HG02973 (cell line): ENCODE data around the gene ABR.

Experiments used
- ATAC-seq: cut with Tn5 transposase; IDR thresholded peaks from one replicate; pipeline ENCODE4 v1.9.1; 2021; ENCODE audit warnings: moderate library complexity; ENCODE audit not compliant: unreplicated experiment

The ABR gene

GRCh38 chr17:1036171-1036844, 143.5 kb downstream of the ABR start:
- no peak for ATAC-seq

- no peak for ATAC-seq
Measured at GRCh38 chr17:1035546-1036170, 144.1 kb downstream of the ABR start.

DNA sequence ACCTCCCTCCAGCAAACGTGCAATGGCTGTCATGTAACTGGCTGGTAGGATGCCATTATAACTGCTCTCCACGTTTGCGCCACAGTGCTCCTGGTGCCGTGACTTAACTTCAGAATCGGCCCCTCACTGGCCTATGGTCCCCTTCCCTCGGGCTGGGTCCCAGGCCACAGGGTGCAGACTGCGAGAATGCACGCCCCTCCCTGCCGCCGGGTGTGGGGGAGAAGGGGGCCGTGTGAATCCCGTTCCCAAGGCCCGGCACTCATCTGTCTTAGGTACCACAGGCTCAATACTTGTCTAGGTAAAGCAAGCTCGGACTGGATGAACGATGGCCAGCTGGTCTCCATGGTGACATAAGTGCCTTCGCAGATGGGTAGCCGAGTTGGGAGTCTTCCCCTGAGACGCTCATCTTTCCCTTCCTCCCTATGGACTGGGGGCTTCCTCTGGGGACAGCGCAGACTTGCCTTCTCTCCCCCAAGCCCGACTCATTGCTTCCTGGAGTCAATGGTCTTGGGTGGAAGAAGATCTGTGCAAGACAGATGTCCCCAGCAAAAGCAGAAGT, 145.1 kb downstream of the ABR start:
- no peak for ATAC-seq

DNA sequence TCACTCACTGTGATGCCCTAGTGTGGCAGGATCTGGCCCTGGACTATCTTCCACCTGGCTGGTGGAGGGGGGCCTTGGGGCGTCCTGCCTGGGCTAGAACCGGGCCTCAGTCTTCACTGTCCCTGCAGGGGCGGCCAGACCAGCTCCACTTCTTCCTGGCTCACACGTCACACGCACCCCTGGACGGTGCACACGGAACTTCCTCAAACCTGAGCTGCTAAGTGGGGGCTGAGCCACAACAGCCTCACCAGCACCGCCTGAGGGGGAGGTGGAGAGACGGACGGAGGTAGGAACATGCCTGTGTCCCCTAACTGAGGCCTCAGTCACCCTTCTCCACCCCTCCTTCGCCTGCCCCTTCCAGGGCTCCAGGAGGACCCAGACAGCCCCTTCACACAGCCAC, 146.3 kb downstream of the ABR start:
- no peak for ATAC-seq

- no peak for ATAC-seq
Measured at GRCh38 chr17:1032391-1032790, 147.4 kb downstream of the ABR start.

DNA sequence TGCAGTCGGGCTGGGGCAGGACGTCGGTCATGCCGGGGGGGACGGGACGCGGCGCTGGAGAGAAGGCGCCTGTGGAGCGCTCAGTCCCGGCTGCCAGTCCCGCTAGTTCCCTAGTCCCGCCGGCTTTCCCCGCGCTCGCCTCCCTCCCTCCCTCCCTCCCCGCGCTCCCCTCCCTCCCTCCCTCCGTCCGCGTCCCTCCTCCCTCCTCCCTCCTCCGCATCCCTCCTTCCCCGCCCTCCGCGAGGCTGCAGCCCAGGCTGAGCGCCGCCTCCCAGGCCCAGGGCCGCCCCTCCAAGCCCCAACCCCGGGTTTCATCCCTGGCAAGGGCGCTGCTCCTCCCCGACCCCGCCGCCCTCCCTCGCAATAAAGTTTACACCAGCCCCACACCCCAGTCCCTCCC, 148.1 kb downstream of the ABR start:
- no peak for ATAC-seq

GRCh38 chr17:1030684-1031532, 148.9 kb downstream of the ABR start:
- no peak for ATAC-seq

- ATAC-seq, result no peak
Measured at GRCh38 chr17:1029922-1030644, 149.7 kb downstream of the ABR start.

DNA sequence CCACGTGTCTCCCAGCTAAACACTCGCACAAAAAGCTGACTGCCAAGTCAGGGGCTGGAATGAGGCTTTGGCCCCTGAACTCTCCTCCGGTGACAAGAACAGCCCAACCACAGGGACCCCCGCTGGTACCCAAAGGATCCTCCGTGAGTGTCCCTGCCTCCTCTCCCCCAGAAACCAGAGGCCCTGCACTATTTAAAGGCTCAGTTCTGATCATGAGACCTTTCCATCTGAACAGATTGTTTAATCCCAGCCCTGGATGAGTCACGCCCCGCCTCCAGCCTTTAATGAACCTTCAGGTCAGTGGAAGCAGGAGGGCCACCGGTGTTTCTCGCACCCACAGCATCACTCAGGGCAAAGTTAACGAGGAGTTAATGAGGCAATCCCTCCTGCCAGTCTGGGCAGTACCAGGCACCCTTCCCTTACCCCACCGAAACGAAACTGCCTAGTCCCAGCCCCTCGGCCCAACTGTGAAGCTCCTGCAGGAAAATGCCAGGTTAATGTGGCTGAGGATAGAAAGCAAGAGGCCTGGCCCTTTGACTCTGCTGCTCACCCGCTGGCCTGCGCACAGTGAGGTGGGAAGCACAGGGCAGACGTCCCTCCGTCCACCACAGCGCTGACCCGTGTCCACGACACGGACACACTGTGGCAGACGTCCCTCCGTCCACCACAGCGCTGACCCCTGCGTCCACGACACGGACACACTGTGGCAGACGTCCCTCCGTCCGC, 150.4 kb downstream of the ABR start:
- no peak for ATAC-seq

DNA sequence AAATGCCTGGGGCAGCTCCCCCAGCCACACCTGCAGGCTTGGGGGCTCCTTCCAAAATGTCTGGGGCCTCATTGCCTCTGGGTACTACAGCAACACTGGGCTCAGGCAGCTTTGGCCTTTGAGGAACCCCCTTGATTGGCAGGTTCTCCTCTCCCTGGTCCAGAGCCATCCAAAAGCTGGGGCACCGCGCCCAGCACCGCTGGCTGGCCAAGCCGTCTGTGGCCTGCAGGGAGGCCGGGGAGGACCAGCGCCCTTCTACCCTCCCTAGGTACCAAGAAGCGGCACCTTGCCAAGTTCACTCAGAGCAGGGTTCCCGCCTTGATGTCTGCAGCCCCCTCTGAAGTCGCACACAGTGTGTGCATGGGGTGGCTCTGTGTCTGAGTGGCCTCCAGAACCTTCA, 152.7 kb downstream of the ABR start:
- no peak for ATAC-seq

- no peak for ATAC-seq
Measured at GRCh38 chr17:1026599-1026975, 153.2 kb downstream of the ABR start.

DNA sequence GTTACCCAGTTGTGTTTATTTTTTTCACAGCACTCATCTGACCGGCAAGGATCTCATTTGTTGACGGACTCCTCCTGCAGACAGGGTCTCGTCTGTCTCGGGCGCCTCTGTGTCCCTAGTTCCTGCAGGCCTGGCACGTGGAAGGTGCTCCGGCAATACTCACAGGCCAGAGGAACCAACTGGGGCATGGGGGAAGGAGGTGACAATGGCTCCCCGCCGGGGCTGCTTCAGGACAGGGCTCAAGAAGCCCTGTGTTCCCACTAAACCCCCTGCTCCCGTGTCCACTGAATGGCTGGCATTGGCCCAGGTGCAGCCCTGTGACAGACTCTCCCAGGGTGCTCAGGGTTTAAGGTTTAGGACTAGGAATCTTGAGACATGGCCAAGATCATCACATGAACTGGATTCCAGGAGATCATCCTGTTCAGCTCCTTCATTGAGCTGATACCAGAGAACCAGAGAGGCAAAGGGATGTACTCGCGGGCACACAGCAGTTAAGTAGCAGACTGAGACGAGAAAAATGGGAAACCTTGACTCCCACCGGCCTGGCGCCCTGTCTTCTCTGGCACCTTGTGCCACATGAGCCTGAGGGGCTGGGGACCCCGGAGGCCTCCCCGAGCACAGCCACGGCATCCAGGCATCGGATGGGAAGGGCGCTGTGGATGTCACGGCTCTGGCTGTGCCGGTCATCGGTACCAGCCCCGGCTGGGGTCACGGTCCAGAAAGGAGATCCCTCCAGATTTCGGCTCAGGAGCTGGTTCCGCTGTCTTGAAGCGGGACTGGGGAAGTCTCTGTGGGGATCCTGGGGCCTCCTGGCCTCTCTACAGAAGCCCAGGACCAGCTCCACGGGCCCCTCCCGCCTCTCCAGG, 153.8 kb downstream of the ABR start:
- ATAC-seq, result no peak

GRCh38 chr17:1024076-1024475, 155.7 kb downstream of the ABR start:
- ATAC-seq, result no peak

- ATAC-seq, result no peak
Measured at GRCh38 chr17:1022278-1023024, 157.3 kb downstream of the ABR start.

DNA sequence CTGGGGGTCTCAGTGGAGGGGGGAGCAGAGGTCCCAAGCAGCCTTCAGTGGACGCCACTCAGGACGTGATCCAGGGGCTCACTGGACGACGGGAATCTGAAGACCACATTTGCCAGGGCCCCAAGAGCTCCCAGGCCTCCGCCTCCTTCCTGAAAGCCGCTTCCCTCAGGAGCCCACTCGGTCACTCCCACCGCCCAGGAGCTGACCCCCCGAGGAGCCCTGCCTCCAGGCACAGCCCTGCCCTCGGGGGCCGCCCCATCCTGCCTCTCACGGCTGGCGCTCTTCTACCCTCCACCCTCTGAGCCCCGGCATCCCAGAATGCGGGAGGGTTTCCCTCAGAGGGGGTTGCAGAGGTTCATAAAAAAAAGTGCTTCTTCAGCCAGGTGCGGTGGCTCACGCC, 158.6 kb downstream of the ABR start:
- ATAC-seq, result no peak

DNA sequence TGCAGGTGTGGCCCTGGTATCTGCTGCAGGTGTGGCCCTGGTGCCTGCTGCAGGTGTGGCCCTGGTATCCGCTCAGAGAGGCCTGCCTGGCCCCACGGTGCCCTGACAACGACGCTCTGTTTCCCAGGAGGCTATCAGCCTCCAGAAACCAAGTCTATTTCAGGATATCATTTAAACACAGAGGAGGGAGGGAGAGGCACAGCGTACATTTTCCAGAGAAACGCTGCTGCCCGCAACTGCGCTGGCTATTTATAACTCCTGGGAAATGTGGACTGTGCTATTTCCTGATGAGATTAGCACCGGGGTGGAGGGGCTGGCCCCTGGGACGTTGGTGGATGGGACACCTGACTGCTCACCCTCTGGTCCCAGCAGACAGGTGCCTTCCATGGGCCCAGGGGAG, 160.3 kb downstream of the ABR start:
- no peak for ATAC-seq

DNA sequence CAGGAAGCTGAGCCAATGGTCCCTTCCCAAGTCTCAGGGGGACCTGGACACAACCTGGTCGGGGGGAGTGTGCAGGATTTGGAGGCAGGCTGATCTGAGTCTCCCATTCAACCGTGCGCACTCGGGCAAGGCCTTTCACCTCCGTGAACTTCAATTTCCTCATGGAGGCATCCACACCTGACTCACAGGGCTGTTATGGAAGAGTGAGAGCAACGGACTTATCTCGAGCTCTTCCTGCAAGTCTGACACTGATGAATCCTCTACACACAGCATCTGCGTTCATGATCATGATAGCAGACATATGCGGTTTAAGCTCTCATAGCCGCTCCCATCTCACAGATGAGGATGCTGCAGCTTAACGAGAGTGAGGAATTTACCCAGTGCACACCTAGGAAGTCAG, 161.2 kb downstream of the ABR start:
- no peak for ATAC-seq

GRCh38 chr17:1013729-1014090, 166.1 kb downstream of the ABR start:
- ATAC-seq, result no peak
